ENCODE results near the gene CISH. TPM values are rescaled to one million over a fixed set of nuclear protein-coding genes. Genes with fewer than 3 reads are reported as not detected.

The CISH gene, protein sequence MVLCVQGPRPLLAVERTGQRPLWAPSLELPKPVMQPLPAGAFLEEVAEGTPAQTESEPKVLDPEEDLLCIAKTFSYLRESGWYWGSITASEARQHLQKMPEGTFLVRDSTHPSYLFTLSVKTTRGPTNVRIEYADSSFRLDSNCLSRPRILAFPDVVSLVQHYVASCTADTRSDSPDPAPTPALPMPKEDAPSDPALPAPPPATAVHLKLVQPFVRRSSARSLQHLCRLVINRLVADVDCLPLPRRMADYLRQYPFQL
- 5.0 and 5.2 TPM in 2 replicates for polyA plus RNA-seq (2013)

- Histone ChIP-seq H3K79me2 (ENCODE audit: control insufficient read depth, insufficient read depth, low read length, poor library complexity) (peaks cover 3% of the 10 kb centered on the region), H3K4me1 (ENCODE audit: control insufficient read depth in 1 of 2, insufficient read depth in 2 of 2, low read length in 2 of 2) (peaks cover 9 to 12% of the 10 kb centered on the region in 2 experiments), H4K8ac (ENCODE audit: low read depth, low read length) (peak within 1 kb of the TSS; percentile 86), H4K12ac (ENCODE audit: low read depth, low read length) (peak within 1 kb of the TSS; percentile 73), H3K4me3 (ENCODE audit: low read depth, low read length) (peak within 1 kb of the TSS; percentile 73), H2AFZ (ENCODE audit: insufficient read depth, low read length, poor library complexity) (peak within 1 kb of the TSS; percentile 65), H3K9me3 (ENCODE audit: insufficient read depth, low read depth, low read length) (peaks cover 5% of the 10 kb centered on the region), H2AK5ac (ENCODE audit: low read length) (no peak within 1 kb of the TSS), H3K9ac (ENCODE audit: low read length) (peak within 1 kb of the TSS; percentile 73), H3K23ac (ENCODE audit: low read length) (no peak within 1 kb of the TSS), H4K91ac (ENCODE audit: low read depth, low read length) (peak within 1 kb of the TSS; percentile 80), H2BK12ac (ENCODE audit: low read length) (peak within 1 kb of the TSS; percentile 21), H3K4ac (ENCODE audit: low read depth, low read length) (peak within 1 kb of the TSS; percentile 13), H2BK5ac (ENCODE audit: low read depth, low read length, poor library complexity) (peak within 1 kb of the TSS; percentile 83), H3K27me3 (ENCODE audit: insufficient read depth, low read length) (no peaks in the 10 kb centered on the region), H3K14ac (ENCODE audit: low read length) (peak within 1 kb of the TSS; percentile 77), H2BK120ac (ENCODE audit: insufficient read depth, low read length, poor library complexity) (peak within 1 kb of the TSS; percentile 45), H3K4me2 (ENCODE audit: low read length) (peak within 1 kb of the TSS; percentile 76), H3K79me1 (ENCODE audit: low read length) (peaks cover 6% of the 10 kb centered on the region), H3K27ac (ENCODE audit: low read depth, low read length) (peak within 1 kb of the TSS; percentile 78), H3K36me3 (ENCODE audit: control insufficient read depth in 1 of 2, insufficient read depth in 2 of 2, low read length in 2 of 2) (peaks cover 12 to 13% of the 10 kb centered on the region in 2 experiments), H3K18ac (ENCODE audit: low read length) (peak within 1 kb of the TSS; percentile 75)
- whole genome bisulfite sequencing (ENCODE audit: extremely low coverage, insufficient coverage, insufficient read length): no CpG with 5 or more reads among the region's 75 CpGs
- DNase-seq: peak; percentile 98
These were observed at the start of gene CISH for GRCh38 chr3:50611464-50612233. Gene CISH, minus strand, starts transcription at chr3:50611774. Its CDS starts 124 bp downstream, at chr3:50611650.

DNA sequence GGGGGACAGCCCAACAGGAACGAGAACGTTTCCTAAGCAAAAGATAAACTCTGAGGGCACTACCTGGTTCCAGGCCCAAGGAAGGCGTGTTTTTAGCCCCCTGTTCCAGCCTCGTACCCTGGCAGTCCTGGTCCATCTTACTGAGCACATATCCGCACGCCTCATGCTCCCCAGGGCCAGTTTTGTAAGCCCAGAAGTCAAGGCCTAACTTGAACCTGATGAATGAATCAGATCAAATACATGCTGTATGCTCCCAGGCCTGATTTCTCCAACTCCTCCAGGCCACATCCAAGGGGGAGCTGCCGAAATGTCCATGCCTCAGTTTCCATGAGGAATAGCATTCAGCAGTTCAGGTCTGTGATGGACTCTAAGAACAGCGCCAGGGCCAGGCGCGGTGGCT, 48.8 kb upstream of the CISH start:
- no peaks in the 10 kb centered on the region for H3K36me3 ChIP-seq (ENCODE audit: control insufficient read depth in 1 of 2, insufficient read depth in 2 of 2, low read length in 2 of 2)
- H3K9ac ChIP-seq (ENCODE audit: low read length): no peak overlapping the region
- H4K8ac ChIP-seq (ENCODE audit: low read depth, low read length): no peak overlapping the region
- WGBS (ENCODE audit: extremely low coverage, insufficient coverage, insufficient read length): no CpG with 5 or more reads among the region's 10 CpGs
- H2BK12ac ChIP-seq (ENCODE audit: low read length): no peak overlapping the region
- no peak overlapping the region for H3K27ac ChIP-seq (ENCODE audit: low read depth, low read length)
- H3K4me3 ChIP-seq (ENCODE audit: low read depth, low read length): no peak overlapping the region
- no peaks in the 10 kb centered on the region for H3K79me2 ChIP-seq (ENCODE audit: control insufficient read depth, insufficient read depth, low read length, poor library complexity)
- peaks cover 3% of the 10 kb centered on the region for H3K27me3 ChIP-seq (ENCODE audit: insufficient read depth, low read length)
- H3K23ac ChIP-seq (ENCODE audit: low read length): no peak overlapping the region
- no peak overlapping the region for H3K14ac ChIP-seq (ENCODE audit: low read length)
- H4K91ac ChIP-seq (ENCODE audit: low read depth, low read length): no peak overlapping the region
- no peaks in the 10 kb centered on the region for H3K4me1 ChIP-seq (ENCODE audit: control insufficient read depth in 1 of 2, insufficient read depth in 2 of 2, low read length in 2 of 2)
- H3K18ac ChIP-seq (ENCODE audit: low read length): no peak overlapping the region
- no peak overlapping the region for H3K4me2 ChIP-seq (ENCODE audit: low read length)
- H3K9me3 ChIP-seq (ENCODE audit: insufficient read depth, low read depth, low read length): no peaks in the 10 kb centered on the region
- no peak overlapping the region for H4K12ac ChIP-seq (ENCODE audit: low read depth, low read length)
- H2AK5ac ChIP-seq (ENCODE audit: low read length): no peak overlapping the region
- H3K79me1 ChIP-seq (ENCODE audit: low read length): no peaks in the 10 kb centered on the region
- no peak overlapping the region for H2BK120ac ChIP-seq (ENCODE audit: insufficient read depth, low read length, poor library complexity)
- no peak overlapping the region for H2BK5ac ChIP-seq (ENCODE audit: low read depth, low read length, poor library complexity)
- DNase-seq: no peak
- H3K4ac ChIP-seq (ENCODE audit: low read depth, low read length): no peak overlapping the region
- H2AFZ ChIP-seq (ENCODE audit: insufficient read depth, low read length, poor library complexity): no peak overlapping the region

GRCh38 chr3:50658831-50659230, 47.3 kb upstream of the CISH start:
- H2AK5ac ChIP-seq (ENCODE audit: low read length): no peak overlapping the region
- H3K36me3 ChIP-seq (ENCODE audit: control insufficient read depth in 1 of 2, insufficient read depth in 2 of 2, low read length in 2 of 2): no peaks in the 10 kb centered on the region
- H2BK12ac ChIP-seq (ENCODE audit: low read length): no peak overlapping the region
- H3K27me3 ChIP-seq (ENCODE audit: insufficient read depth, low read length): peaks cover 3% of the 10 kb centered on the region
- no peaks in the 10 kb centered on the region for H3K79me2 ChIP-seq (ENCODE audit: control insufficient read depth, insufficient read depth, low read length, poor library complexity)
- H3K9ac ChIP-seq (ENCODE audit: low read length): no peak overlapping the region
- no CpG with 5 or more reads among the region's 3 CpGs for WGBS (ENCODE audit: extremely low coverage, insufficient coverage, insufficient read length)
- no peak overlapping the region for H3K27ac ChIP-seq (ENCODE audit: low read depth, low read length)
- no peaks in the 10 kb centered on the region for H3K9me3 ChIP-seq (ENCODE audit: insufficient read depth, low read depth, low read length)
- H2BK5ac ChIP-seq (ENCODE audit: low read depth, low read length, poor library complexity): no peak overlapping the region
- H3K4me3 ChIP-seq (ENCODE audit: low read depth, low read length): no peak overlapping the region
- H3K23ac ChIP-seq (ENCODE audit: low read length): no peak overlapping the region
- no peak overlapping the region for H4K91ac ChIP-seq (ENCODE audit: low read depth, low read length)
- no peak overlapping the region for H3K4me2 ChIP-seq (ENCODE audit: low read length)
- no peak overlapping the region for H2BK120ac ChIP-seq (ENCODE audit: insufficient read depth, low read length, poor library complexity)
- no peak overlapping the region for H4K12ac ChIP-seq (ENCODE audit: low read depth, low read length)
- no peaks in the 10 kb centered on the region for H3K79me1 ChIP-seq (ENCODE audit: low read length)
- H3K4ac ChIP-seq (ENCODE audit: low read depth, low read length): no peak overlapping the region
- no peak overlapping the region for H3K18ac ChIP-seq (ENCODE audit: low read length)
- H2AFZ ChIP-seq (ENCODE audit: insufficient read depth, low read length, poor library complexity): no peak overlapping the region
- no peak overlapping the region for H4K8ac ChIP-seq (ENCODE audit: low read depth, low read length)
- H3K14ac ChIP-seq (ENCODE audit: low read length): no peak overlapping the region
- no peaks in the 10 kb centered on the region for H3K4me1 ChIP-seq (ENCODE audit: control insufficient read depth in 1 of 2, insufficient read depth in 2 of 2, low read length in 2 of 2)
- no peak for DNase-seq

- DNase-seq: no peak
- Histone ChIP-seq H4K8ac (ENCODE audit: low read depth, low read length) (no peak overlapping the region), H3K4me1 (ENCODE audit: control insufficient read depth in 1 of 2, insufficient read depth in 2 of 2, low read length in 2 of 2) (no peaks in the 10 kb centered on the region), H3K4ac (ENCODE audit: low read depth, low read length) (no peak overlapping the region), H2BK120ac (ENCODE audit: insufficient read depth, low read length, poor library complexity) (no peak overlapping the region), H2AK5ac (ENCODE audit: low read length) (no peak overlapping the region), H3K14ac (ENCODE audit: low read length) (no peak overlapping the region), H4K91ac (ENCODE audit: low read depth, low read length) (no peak overlapping the region), H3K9ac (ENCODE audit: low read length) (no peak overlapping the region), H3K36me3 (ENCODE audit: control insufficient read depth in 1 of 2, insufficient read depth in 2 of 2, low read length in 2 of 2) (no peaks in the 10 kb centered on the region), H3K18ac (ENCODE audit: low read length) (no peak overlapping the region), H3K79me1 (ENCODE audit: low read length) (no peaks in the 10 kb centered on the region), H2AFZ (ENCODE audit: insufficient read depth, low read length, poor library complexity) (no peak overlapping the region), H2BK12ac (ENCODE audit: low read length) (no peak overlapping the region), H2BK5ac (ENCODE audit: low read depth, low read length, poor library complexity) (no peak overlapping the region), H3K27me3 (ENCODE audit: insufficient read depth, low read length) (peaks cover 3% of the 10 kb centered on the region), H3K4me2 (ENCODE audit: low read length) (no peak overlapping the region), H3K4me3 (ENCODE audit: low read depth, low read length) (no peak overlapping the region), H3K27ac (ENCODE audit: low read depth, low read length) (no peak overlapping the region), H3K79me2 (ENCODE audit: control insufficient read depth, insufficient read depth, low read length, poor library complexity) (no peaks in the 10 kb centered on the region), H4K12ac (ENCODE audit: low read depth, low read length) (no peak overlapping the region), H3K23ac (ENCODE audit: low read length) (no peak overlapping the region), H3K9me3 (ENCODE audit: insufficient read depth, low read depth, low read length) (no peaks in the 10 kb centered on the region)
- no CpG with 5 or more reads among the region's 6 CpGs for WGBS (ENCODE audit: extremely low coverage, insufficient coverage, insufficient read length)
These were observed 46.8 kb upstream of the CISH start for GRCh38 chr3:50658416-50658815.

Data from trophoblast cell (in vitro differentiated cells and primary cell).